Measurements from ENCODE around the gene CMIP.

The CMIP gene

GRCh38 chr16:81696961-81697615 is 252.5 kb downstream of the CMIP start:
- DNase-seq (ENCODE audit: low read depth): peak; percentile 68
- TF ChIP-seq CTCF (IDR thresholded peaks at IDR 0.05; ENCODE audit: low read length, missing control alignments): peak; percentile 71
- no peak overlapping the region for H3K4me3 ChIP-seq (replicated peaks; ENCODE audit: low read depth, low read length)

GRCh38 chr16:81697616-81698309 is 253.2 kb downstream of the CMIP start:
- no peak for TF ChIP-seq CTCF (IDR thresholded peaks at IDR 0.05; ENCODE audit: low read length, missing control alignments)
- H3K4me3 ChIP-seq (replicated peaks; ENCODE audit: low read depth, low read length): no peak overlapping the region
- DNase-seq (ENCODE audit: low read depth): peak; percentile 37

- no peak for TF ChIP-seq CTCF (IDR thresholded peaks at IDR 0.05; ENCODE audit: low read length, missing control alignments)
- no peak for DNase-seq (ENCODE audit: low read depth)
- H3K4me3 ChIP-seq (replicated peaks; ENCODE audit: low read depth, low read length): no peak overlapping the region
Measured at GRCh38 chr16:81698310-81698641, 253.7 kb downstream of the CMIP start.

- DNase-seq (ENCODE audit: low read depth): no peak
- no peak for TF ChIP-seq CTCF (IDR thresholded peaks at IDR 0.05; ENCODE audit: low read length, missing control alignments)
- H3K4me3 ChIP-seq (replicated peaks; ENCODE audit: low read depth, low read length): no peak overlapping the region
Measured at GRCh38 chr16:81699596-81699995, 255.0 kb downstream of the CMIP start.

GRCh38 chr16:81700071-81700779 is 255.6 kb downstream of the CMIP start:
- H3K4me3 ChIP-seq (replicated peaks; ENCODE audit: low read depth, low read length): no peak overlapping the region
- TF ChIP-seq CTCF (IDR thresholded peaks at IDR 0.05; ENCODE audit: low read length, missing control alignments): no peak
- DNase-seq (ENCODE audit: low read depth): no peak

- TF ChIP-seq CTCF (IDR thresholded peaks at IDR 0.05; ENCODE audit: low read length, missing control alignments): no peak
- DNase-seq (ENCODE audit: low read depth): no peak
- H3K4me3 ChIP-seq (replicated peaks; ENCODE audit: low read depth, low read length): no peak overlapping the region
Measured at GRCh38 chr16:81700780-81701165, 256.2 kb downstream of the CMIP start.
